Stromal cell of bone marrow (primary cell): Measurements from ENCODE around the gene RAMP3.
"Not testable (repeated sequence)": the region's sequence is repeated elsewhere in the genome, so short reads cannot be mapped to it uniquely, and the experiment has no call there.

Experiments used
- DNase-seq: peaks from one replicate; pipeline ENCODE4 v3.0.0-alpha.2; 2012; ENCODE audit warnings: low read depth

The RAMP3 gene

DNA sequence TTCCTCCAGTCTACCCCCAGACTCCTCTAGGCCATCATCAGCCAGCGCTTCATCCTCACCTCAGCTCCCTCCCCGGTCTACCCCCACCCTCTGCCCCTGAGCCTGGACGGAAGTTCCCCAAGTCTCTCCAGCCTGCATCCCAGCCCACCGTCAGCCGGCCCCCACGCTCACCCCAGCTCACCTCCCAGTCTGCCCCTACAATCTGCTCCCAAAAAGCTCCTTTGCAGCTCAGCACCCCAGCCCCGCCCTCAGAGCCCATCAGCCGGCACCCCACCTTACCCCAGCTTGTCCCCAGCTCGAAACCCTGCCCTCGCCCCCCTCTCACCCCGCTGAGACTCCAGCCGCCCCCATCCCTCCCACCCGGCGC, 322 bp upstream of the RAMP3 start:
- no peak for DNase-seq

DNA sequence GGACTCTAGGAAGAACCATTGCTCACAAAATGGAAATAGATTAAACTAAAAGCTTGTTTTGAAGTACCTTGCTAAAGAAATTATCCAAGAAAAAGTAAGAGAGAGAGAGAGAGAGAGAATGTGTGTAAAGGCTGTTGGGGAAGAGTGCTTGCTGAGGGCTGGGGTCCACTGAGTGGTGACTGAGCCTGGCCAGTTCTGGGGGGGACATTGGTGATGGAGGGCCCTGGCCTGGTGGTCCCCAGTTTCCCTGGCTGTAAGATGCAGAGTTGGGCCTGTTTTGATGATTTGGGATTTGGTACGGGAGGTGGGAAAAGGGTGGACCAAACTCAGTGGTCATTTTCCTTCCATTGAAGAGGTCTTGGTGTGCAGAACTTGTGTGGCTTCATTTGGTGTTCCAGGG, 880 bp downstream of the RAMP3 start:
- no peak for DNase-seq

DNA sequence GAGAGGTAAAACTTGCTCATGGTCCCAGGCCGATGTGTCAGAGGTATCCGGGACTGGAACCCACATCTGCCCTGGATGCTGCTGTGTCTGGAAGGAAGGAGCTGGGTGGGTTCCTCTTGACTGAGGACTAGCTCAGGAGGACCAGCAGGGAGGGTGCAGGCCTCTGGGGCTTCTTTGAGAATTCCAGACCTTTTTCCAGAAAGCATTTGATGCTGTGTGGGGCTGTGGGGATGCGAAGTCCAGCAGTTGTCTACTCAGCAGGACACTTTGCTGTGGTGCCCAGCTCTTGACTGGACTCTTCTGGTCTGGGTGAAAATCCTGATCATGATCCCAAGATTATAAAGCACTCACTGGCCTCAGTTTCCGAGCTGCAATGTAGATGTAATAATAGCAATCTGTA, 1.7 kb downstream of the RAMP3 start:
- no peak for DNase-seq

GRCh38 chr7:45160417-45160881, 2.9 kb downstream of the RAMP3 start:
- no peak for DNase-seq

DNA sequence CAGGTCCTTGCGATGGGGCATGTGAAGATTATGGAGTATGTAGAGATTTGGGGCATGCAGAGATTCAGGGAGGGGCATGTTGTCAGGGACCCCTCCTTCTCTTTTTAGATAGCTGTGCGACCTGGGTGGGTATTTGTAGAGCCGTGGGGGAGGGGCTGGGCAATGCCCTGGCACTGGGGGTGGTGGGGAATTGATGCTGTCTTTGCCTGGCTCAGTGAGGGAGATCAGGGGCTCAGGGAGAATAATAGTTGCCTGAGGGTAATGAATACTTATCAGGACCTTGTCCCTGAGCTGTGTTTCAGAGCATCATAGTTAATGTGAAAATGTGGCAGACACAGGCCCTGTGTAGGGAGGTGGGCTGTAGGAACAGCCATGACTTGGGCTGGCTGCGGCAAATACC, 3.5 kb downstream of the RAMP3 start:
- DNase-seq: no peak

DNA sequence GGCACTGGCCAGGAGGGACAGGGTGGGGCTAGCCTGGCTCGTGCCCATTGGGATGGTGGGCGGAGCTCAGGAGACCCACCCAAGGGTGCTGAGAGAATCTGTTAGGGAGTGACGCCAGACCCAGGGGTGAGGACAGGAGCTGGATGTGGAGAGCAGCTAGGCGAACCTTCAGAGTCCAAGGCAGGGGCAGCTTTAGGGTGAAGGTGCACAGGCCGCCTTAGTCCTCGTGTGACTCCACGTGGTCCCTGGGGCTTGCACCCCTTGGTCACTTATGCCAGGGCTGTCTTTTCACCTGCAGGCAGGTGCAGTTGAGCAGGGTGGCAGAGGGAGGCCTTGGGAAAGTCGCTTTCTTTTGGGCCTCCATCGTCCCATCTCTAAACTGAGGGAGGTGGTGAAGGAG, 4.3 kb downstream of the RAMP3 start:
- DNase-seq: no peak

DNA sequence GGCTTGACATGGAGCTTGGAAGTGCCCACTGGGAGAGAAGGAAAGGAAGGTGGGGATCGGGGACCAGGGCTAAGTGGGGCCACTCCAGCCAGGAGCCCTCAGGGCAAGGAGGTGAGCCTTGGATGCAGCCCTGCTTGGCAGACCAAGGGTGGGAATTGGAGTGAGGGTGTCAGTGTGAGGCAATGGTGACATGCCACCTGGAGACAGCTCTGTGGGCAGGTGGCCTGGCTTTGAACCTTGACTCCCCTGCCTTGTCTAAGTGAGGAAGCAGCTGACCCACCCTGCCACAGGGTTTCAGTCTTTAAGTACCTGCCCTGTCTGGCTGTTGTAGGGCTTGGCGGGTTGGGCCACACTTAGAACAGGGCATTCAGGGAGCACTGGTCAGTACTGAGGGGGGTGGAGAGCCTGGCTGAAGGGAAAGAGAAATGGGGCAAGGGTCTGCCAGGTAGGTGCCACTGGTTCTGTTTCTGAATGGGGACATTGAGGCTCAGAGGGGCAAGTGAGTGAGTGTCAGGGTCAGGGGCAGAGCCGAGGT, 4.8 kb downstream of the RAMP3 start:
- DNase-seq: no peak

- DNase-seq: no peak
Measured at GRCh38 chr7:45162943-45163691, 5.5 kb downstream of the RAMP3 start.

DNA sequence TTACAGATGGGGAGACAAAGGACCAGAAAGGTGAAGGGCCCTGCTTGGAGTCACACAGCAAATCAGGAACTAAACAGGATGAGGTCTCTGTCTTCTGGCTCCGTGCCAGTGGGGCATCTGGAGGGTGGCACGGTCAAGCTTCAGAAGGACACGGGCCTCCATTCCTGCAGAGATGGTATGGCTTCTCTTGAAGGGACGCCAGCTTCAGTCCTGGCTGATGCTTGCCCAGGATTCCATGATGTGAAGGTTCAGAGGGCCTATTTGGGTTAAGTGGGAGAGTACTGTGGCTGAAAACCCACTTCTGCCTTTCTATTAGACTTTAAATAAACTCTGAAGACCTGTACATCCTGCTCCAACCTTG, 6.1 kb downstream of the RAMP3 start:
- no peak for DNase-seq

DNA sequence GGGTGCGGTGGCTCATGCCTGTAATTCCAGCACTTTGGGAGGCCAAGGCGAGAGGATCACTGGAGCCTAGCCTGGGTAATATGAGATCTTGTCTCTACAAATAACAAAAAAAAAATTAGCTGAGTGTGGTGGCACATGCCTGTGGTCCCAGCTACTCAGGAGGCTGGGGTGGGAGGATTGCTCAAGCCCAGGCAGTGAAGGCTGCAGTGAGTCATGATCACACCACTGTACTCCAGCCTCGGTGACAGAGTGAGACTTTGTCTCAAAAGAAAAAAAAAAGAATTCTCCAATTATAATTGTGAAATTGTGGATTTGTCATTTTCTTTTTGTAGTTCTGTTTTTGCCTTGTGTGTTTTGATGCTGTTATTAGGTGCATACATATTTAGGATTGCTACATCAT, 6.7 kb downstream of the RAMP3 start:
- DNase-seq: not testable (repeated sequence)

DNA sequence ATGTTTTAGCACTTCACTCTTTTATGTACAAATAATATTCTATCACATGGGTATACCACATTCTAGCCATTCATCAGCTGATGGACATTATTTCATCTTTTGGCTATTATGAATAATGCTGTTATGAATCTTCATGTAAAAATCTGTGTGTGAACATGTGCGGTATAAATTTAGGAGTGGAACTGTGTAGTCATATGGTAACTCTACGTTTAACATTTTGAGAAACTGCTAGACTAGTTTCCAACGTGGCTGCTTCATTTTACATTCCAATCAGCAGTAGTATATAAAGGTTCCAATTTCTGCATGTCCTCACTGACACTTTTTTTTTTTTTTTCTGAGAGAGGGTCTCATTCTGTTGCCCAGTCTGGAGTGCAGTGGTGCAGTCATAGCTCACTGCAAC, 8.3 kb downstream of the RAMP3 start:
- no peak for DNase-seq

- DNase-seq: no peak
Measured at GRCh38 chr7:45171946-45172345, 14.4 kb downstream of the RAMP3 start.

- no peak for DNase-seq
Measured at GRCh38 chr7:45173596-45174327, 16.2 kb downstream of the RAMP3 start.

GRCh38 chr7:45174328-45174610, 16.7 kb downstream of the RAMP3 start:
- no peak for DNase-seq

- DNase-seq: no peak
Measured at GRCh38 chr7:45174966-45175765, 17.6 kb downstream of the RAMP3 start.

DNA sequence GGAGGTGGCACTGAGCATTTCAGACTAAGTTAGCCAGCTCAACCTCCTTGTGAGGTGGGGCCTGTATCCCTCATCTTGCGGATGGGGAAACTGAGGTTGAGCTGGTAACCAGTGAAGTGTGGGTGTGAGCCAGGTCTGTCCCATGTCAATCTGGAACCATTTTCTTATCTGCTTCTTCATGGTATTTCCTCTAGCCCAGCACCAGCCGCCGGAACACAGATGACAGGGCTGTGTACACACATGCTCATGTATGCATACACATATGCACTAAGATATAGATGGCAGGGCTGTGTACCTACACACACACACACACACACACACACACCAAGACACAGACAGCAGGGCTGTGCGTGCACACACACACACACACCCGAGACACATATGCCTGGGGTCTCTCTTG, 18.5 kb downstream of the RAMP3 start:
- DNase-seq: no peak

- DNase-seq: no peak
Measured at GRCh38 chr7:45176886-45177731, 19.5 kb downstream of the RAMP3 start.

DNA sequence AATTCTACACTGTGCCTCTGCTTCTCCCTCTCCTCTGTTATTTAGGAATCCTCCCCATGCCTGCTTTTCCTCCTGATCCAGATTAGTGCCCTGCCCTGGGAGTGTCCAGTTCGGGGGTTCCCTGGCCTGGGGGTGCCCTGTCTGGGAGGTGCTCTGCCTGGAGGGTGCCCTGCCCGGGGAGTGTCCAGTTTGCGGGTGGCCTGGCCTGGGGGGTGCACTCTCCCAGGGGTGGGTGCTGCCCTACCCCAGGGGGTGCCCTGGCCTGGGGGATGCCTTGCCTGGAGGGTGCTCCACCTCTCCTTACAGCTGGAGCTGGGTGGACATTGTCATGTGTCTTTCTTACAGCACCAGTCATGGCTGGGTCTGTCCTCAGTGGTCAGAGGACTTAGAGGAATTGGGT, 20.2 kb downstream of the RAMP3 start:
- DNase-seq: no peak

GRCh38 chr7:45178241-45179225, 20.9 kb downstream of the RAMP3 start:
- DNase-seq: no peak

GRCh38 chr7:45179666-45180065, 22.1 kb downstream of the RAMP3 start:
- no peak for DNase-seq
